GM12892 (cell line): ENCODE data around the gene CCNF.

ENCODE experiments used
- POLR2AphosphoS5 ChIP-seq: IDR thresholded peaks from 2 replicates; pipeline ENCODE4 v1.6.1; 2011; ENCODE audit warnings: low read depth, low read length, control low read depth
- TAF1 ChIP-seq: IDR thresholded peaks from 2 replicates; pipeline ENCODE4 v1.6.1; 2011; ENCODE audit warnings: low read depth, mild to moderate bottlenecking, control low read depth, low read length, borderline replicate concordance

GRCh38 chr16:2398520-2398919 lies 30.7 kb upstream of the CCNF start:
- no peak for TF ChIP-seq POLR2AphosphoS5
- no peak for TF ChIP-seq TAF1
